ENCODE results near the gene KRTAP4-7. TPM values are rescaled to one million over a fixed set of nuclear protein-coding genes. Genes with fewer than 3 reads are reported as not detected.
"Not testable (repeated sequence)": the region's sequence is repeated elsewhere in the genome, so short reads cannot be mapped to it uniquely, and the experiment has no call there.

Gene KRTAP4-7
- total RNA-seq, 1 experiment from 2014 or later = not detected

DNA sequence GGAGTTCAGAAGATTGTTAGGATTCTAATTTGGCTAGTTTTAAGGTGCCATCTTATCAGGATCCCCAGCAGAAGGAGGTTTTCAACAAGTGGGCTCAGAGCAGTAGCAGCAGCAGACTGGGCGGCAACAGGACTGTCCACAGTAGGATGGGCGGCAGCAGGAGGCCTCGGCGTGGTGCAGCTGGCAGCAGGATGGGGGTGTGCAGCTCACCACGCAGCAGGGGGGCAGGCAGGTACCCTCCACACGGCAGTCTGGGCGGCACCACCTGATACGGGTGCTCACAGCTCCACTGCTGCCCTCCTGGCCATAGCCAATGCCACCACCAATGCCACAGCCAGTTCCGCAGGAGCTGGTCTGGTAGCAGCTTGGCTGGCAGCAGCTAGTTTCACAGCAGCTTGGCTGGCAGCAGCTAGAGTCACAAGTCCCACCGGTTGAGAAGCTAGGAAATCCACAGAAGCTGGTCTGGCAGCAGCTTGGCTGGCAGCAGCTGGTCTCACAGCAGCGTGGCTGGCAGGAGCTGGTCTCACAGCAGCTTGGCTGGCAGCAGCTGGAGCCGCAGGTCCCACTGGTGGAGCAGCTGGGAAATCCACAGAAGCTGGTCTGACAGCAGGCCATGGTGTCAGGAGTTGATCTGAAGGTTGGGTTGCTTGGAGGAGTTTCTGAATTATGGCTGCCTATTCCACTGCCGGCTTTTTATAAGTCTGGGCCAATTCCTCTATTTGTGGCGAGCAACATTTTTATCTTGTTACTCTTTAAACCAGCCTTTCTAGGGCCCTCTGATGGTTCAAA, 43.0 kb upstream of the KRTAP4-7 start, which contains the start of gene KRTAP1-1:
Gene KRTAP1-1, minus strand, starts transcription at position 668 of the 789 bp plus-strand sequence. Its CDS starts 53 bp downstream, at position 615.
- Histone ChIP-seq H2AFZ (ENCODE audit: low read depth, low read length, poor library complexity, severe bottlenecking) (peak within 1 kb of the TSS; percentile 35), H3K4me1 (ENCODE audit: control insufficient read depth in 1 of 2, insufficient read depth in 2 of 2, low read length in 2 of 2) (peaks cover 15 to 16% of the 10 kb centered on the region in 2 experiments; a peak in 2 of 4 replicates), H3K36me3 (ENCODE audit: control insufficient read depth in 1 of 2, insufficient read depth in 2 of 2, low read length in 2 of 2) (peaks cover 0 to 11% of the 10 kb centered on the region in 2 experiments; a peak in 1 of 4 replicates), H3K9me3 (ENCODE audit: control insufficient read depth in 1 of 2, insufficient read depth in 1 of 2, low read depth in 1 of 2, low read length in 2 of 2) (peaks cover 0 to 12% of the 10 kb centered on the region in 2 experiments; a peak in 1 of 4 replicates)
- H3K79me2 ChIP-seq (ENCODE audit: insufficient read depth, low read length); BruUV-seq (replicated peaks); H3K4me3 ChIP-seq (replicated peaks in 1 of 2; ENCODE audit: low read depth in 1 of 2, low read length in 2 of 2); ATAC-seq; POLR2A ChIA-PET; CTCF ChIA-PET; H3K27me3 ChIP-seq (ENCODE audit: insufficient read depth, low read length); H3K4me2 ChIP-seq (ENCODE audit: low read length); H3K9me2 ChIP-seq (ENCODE audit: insufficient read depth); H4K20me1 ChIP-seq (ENCODE audit: insufficient read depth); intact Hi-C loops (cut with micrococcal nuclease); RAD21 ChIA-PET (ENCODE audit: low non-redundant PET in 1 of 2, low total read pairs in 2 of 2, uncharacterized antibody in 2 of 2, unreplicated experiment in 2 of 2); H3K27ac ChIP-seq (ENCODE audit: low read depth, low read length); H3K9ac ChIP-seq (ENCODE audit: low read length); DNase-seq (ENCODE audit: low read depth, low spot score): not testable (repeated sequence)
- TF ChIP-seq RAD21 (IDR thresholded peaks at IDR 0.05; ENCODE audit: low read depth) = peak; percentile 17; the same call in 1 of the 2 replicates

GRCh38 chr17:41042953-41043352, 41.0 kb upstream of the KRTAP4-7 start:
- H2AFZ ChIP-seq (ENCODE audit: low read depth, low read length, poor library complexity, severe bottlenecking) = no peak overlapping the region
- ATAC-seq = no peak
- H3K79me2 ChIP-seq (ENCODE audit: insufficient read depth, low read length) = no peaks in the 10 kb centered on the region
- H3K27me3 ChIP-seq (ENCODE audit: insufficient read depth, low read length) = no peaks in the 10 kb centered on the region
- H3K9me3 ChIP-seq (ENCODE audit: control insufficient read depth in 1 of 2, insufficient read depth in 1 of 2, low read depth in 1 of 2, low read length in 2 of 2) = peaks cover 0 to 7% of the 10 kb centered on the region in 2 experiments; a peak in 1 of 4 replicates
- ChIA-PET POLR2A (no interaction called here), CTCF (no interaction called here), RAD21 (ENCODE audit: low non-redundant PET in 1 of 2, low total read pairs in 2 of 2, uncharacterized antibody in 2 of 2, unreplicated experiment in 2 of 2) (no interaction called here)
- DNase-seq (ENCODE audit: low read depth, low spot score) = no peak
- BruUV-seq (replicated peaks) = no TSS peak
- H3K4me1 ChIP-seq (ENCODE audit: control insufficient read depth in 1 of 2, insufficient read depth in 2 of 2, low read length in 2 of 2) = peaks cover 15 to 16% of the 10 kb centered on the region in 2 experiments; a peak in 2 of 4 replicates
- intact Hi-C loops (cut with micrococcal nuclease) = no loop called here
- H3K9ac ChIP-seq (ENCODE audit: low read length) = no peak overlapping the region
- peaks cover 0 to 11% of the 10 kb centered on the region in 2 experiments; a peak in 1 of 4 replicates for H3K36me3 ChIP-seq (ENCODE audit: control insufficient read depth in 1 of 2, insufficient read depth in 2 of 2, low read length in 2 of 2)
- H3K4me3 ChIP-seq (replicated peaks in 1 of 2; ENCODE audit: low read depth in 1 of 2, low read length in 2 of 2) = no peak overlapping the region
- no peaks in the 10 kb centered on the region for H3K9me2 ChIP-seq (ENCODE audit: insufficient read depth)
- H3K27ac ChIP-seq (ENCODE audit: low read depth, low read length) = no peak overlapping the region
- no peak overlapping the region for H3K4me2 ChIP-seq (ENCODE audit: low read length)
- no peaks in the 10 kb centered on the region for H4K20me1 ChIP-seq (ENCODE audit: insufficient read depth)
- no peak for TF ChIP-seq REST (IDR thresholded peaks at IDR 0.05; ENCODE audit: low read depth)
- no peak for TF ChIP-seq POLR2AphosphoS5 (IDR thresholded peaks at IDR 0.05; ENCODE audit: low read depth, low read length)
- TF ChIP-seq SIN3A (IDR thresholded peaks at IDR 0.05; ENCODE audit: low read depth) = no peak
- TF ChIP-seq SRF (IDR thresholded peaks at IDR 0.05; ENCODE audit: low read depth) = no peak
- no peak for TF ChIP-seq POLR2A (IDR thresholded peaks at IDR 0.05; ENCODE audit: borderline replicate concordance, extremely low read depth, insufficient read depth, insufficient read length)
- TF ChIP-seq ELF1 (IDR thresholded peaks at IDR 0.05; ENCODE audit: borderline replicate concordance, low read depth) = no peak
- TF ChIP-seq CBX3 (IDR thresholded peaks at IDR 0.05; ENCODE audit: low read depth) = no peak
- TF ChIP-seq TCF7L2 (IDR thresholded peaks at IDR 0.05; ENCODE audit: borderline replicate concordance, extremely low read depth, insufficient read depth, insufficient read length) = no peak
- TF ChIP-seq JUND (IDR thresholded peaks at IDR 0.05) = no peak
- no peak for TF ChIP-seq CEBPB (IDR thresholded peaks at IDR 0.05; ENCODE audit: low read depth)
- no peak for TF ChIP-seq RAD21 (IDR thresholded peaks at IDR 0.05; ENCODE audit: low read depth)
- no peak for TF ChIP-seq EZH2 (IDR thresholded peaks at IDR 0.05)
- no peak for TF ChIP-seq CTCF (IDR thresholded peaks at IDR 0.05 in 2 of 3, conservative IDR thresholded peaks at IDR 0.05 in 1 of 3; ENCODE audit: borderline replicate concordance in 1 of 3, insufficient read depth in 1 of 3, low read depth in 2 of 3, low read length in 2 of 3)
- no peak for TF ChIP-seq FOSL1 (IDR thresholded peaks at IDR 0.05; ENCODE audit: low read depth)
- TF ChIP-seq, protein P1, sequence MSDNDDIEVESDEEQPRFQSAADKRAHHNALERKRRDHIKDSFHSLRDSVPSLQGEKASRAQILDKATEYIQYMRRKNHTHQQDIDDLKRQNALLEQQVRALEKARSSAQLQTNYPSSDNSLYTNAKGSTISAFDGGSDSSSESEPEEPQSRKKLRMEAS (IDR thresholded peaks at IDR 0.05) = no peak

All from HCT116 (cell line).